ENCODE results near the gene OR10G2. TPM values are rescaled to one million over a fixed set of nuclear protein-coding genes. Genes with fewer than 3 reads are reported as not detected.
"Not testable (repeated sequence)": the region's sequence is repeated elsewhere in the genome, so short reads cannot be mapped to it uniquely, and the experiment has no call there.

OR10G2 gene
- total and polyA plus RNA-seq, 12 donors: not detected

GRCh38 chr14:21643407-21643806 lies 8.7 kb upstream of the OR10G2 start:
- ATAC-seq (no peak), DNase-seq (no peak)
- H3K27me3 ChIP-seq: peaks cover 0 to 7% (median 0%) of the 10 kb centered on the region in 7 donors
- intact Hi-C loops (cut with DNase I): no loop called here
- peaks cover 0 to 6% (median 0%) of the 10 kb centered on the region in 11 donors for H3K9me3 ChIP-seq
- 68 to 73% methylated on average over 5 of the region's 5 CpGs for WGBS, 2 donors
- TF ChIP-seq CTCF (IDR thresholded peaks at IDR 0.05): no peak
- no peak overlapping the region for H3K4me3 ChIP-seq
- no peak overlapping the region for H3K27ac ChIP-seq
- H3K36me3 ChIP-seq: no peaks in the 10 kb centered on the region
- H3K4me1 ChIP-seq: no peaks in the 10 kb centered on the region

GRCh38 chr14:21642683-21643082 lies 7.9 kb upstream of the OR10G2 start:
- ATAC-seq (no peak), DNase-seq (no peak)
- Histone ChIP-seq H3K4me1 (no peaks in the 10 kb centered on the region), H3K4me3 (no peak overlapping the region), H3K27ac (no peak overlapping the region), H3K27me3 (peaks cover 0 to 7% (median 0%) of the 10 kb centered on the region in 7 donors), H3K9me3 (no peaks in the 10 kb centered on the region), H3K36me3 (no peaks in the 10 kb centered on the region)
- intact Hi-C loops (cut with DNase I): no loop called here
- no peak for TF ChIP-seq CTCF (IDR thresholded peaks at IDR 0.05)
- WGBS, 2 donors: 62 to 63% methylated on average over 3 of the region's 3 CpGs

GRCh38 chr14:21631084-21631483 lies 3.7 kb downstream of the OR10G2 start:
- Histone ChIP-seq H3K36me3 (no peaks in the 10 kb centered on the region), H3K27ac (no peak overlapping the region), H3K4me1 (no peaks in the 10 kb centered on the region), H3K4me3 (no peak overlapping the region), H3K9me3 (peaks cover 0 to 8% (median 0%) of the 10 kb centered on the region in 11 donors), H3K27me3 (no peaks in the 10 kb centered on the region)
- WGBS, 2 donors: 26 to 55% methylated on average over 3 of the region's 3 CpGs
- ATAC-seq (no peak), DNase-seq (no peak)
- TF ChIP-seq CTCF (IDR thresholded peaks at IDR 0.05): no peak
- intact Hi-C loops (cut with DNase I): no loop called here

- not testable (repeated sequence) for H3K36me3 ChIP-seq, H3K4me3 ChIP-seq
- WGBS, 2 donors: 96 to 100% methylated on average over 1 of the region's 1 CpG
These were observed 4.2 kb downstream of the OR10G2 start for GRCh38 chr14:21630503-21630902.

GRCh38 chr14:21626491-21627230 lies 8.1 kb downstream of the OR10G2 start:
- DNase-seq: no peak
- Histone ChIP-seq H3K27me3 (peaks cover 0 to 6% (median 0%) of the 10 kb centered on the region in 7 donors), H3K9me3 (peaks cover 0 to 8% (median 0%) of the 10 kb centered on the region in 11 donors), H3K36me3 (no peaks in the 10 kb centered on the region), H3K4me1 (no peaks in the 10 kb centered on the region), H3K27ac (no peak overlapping the region), H3K4me3 (no peak overlapping the region)
- ATAC-seq: no peak
- WGBS, 2 donors: 64 to 68% methylated on average over 3 of the region's 3 CpGs
- no peak for TF ChIP-seq CTCF (IDR thresholded peaks at IDR 0.05)
- intact Hi-C loops (cut with DNase I): no loop called here

More at GRCh38 chr14:21630503-21630902, 4.2 kb downstream of the OR10G2 start:
- H3K4me1 ChIP-seq; DNase-seq; ATAC-seq; H3K9me3 ChIP-seq; intact Hi-C loops (cut with DNase I); H3K27me3 ChIP-seq; H3K27ac ChIP-seq: not testable (repeated sequence)

Measured in heart right ventricle (tissue), 16 donors.